ENCODE data around the gene FAM163B. TPM values are rescaled to one million over a fixed set of nuclear protein-coding genes. Genes with fewer than 3 reads are reported as not detected.

Gene FAM163B
- total and polyA plus RNA-seq, 2 of the 8 experiments (the other 6 are each of a cell fraction or from before 2014, with no cell fraction given), result 0.63 to 1.0 TPM

DNA sequence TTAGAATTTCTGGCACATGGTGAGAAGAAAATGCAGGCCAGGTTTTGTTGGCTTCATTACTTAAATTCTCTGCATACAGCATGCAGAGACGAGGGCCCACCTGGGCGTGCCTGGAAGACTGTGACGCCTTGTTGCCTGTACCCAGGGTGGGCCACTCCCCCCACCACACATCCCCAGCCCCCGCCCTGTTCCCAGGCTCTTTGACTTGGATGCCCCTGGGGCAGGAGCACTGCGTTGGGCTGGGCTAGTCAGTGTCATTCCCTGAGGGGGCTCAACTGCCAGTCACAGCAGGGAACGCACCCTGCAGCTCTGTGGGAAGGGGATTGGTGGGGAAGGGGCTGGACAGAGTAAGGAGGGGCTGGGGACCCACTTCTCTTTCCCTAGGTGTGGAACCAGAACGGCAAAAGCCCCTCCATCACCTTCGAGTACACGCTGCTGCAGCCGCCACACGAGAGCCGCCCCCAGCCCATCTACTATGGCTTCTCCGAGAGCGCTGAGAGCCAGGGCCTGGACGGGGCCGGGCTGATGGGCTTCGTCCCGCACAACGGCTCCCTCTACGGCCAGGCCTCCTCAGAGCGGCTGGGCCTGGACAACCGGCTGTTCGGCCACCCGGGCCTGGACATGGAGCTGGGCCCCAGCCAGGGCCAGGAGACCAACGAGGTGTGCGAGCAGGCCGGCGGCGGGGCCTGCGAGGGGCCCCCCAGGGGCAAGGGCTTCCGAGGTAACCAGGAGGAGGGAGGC lies 55.0 kb downstream of the FAM163B start:
- ChIA-PET POLR2A (ENCODE audit: partially characterized antibody) (no interaction called here), CTCF (ENCODE audit: partially characterized antibody) (interaction anchor here (0.6 to 4.6 kb wide), 16 partner anchors 10 to 119 kb away, joined by 3 to 26 read pairs (median 4); partner anchors contain the start of gene ADAMTSL2)
- H2BK5ac ChIP-seq (ENCODE audit: low read depth, low read length), result no peak overlapping the region
- H2BK12ac ChIP-seq (ENCODE audit: low read depth, low read length), result no peak overlapping the region
- H4K91ac ChIP-seq (replicated peaks; ENCODE audit: insufficient read length, low read length), result no peak overlapping the region
- H3K79me1 ChIP-seq (ENCODE audit: low read depth, low read length), result no peaks in the 10 kb centered on the region; the same call in 1 of the 2 replicates
- H3K14ac ChIP-seq (ENCODE audit: insufficient read length), result no peak overlapping the region
- no peak overlapping the region for H2AK5ac ChIP-seq (ENCODE audit: low read depth, low read length)
- H4K5ac ChIP-seq (ENCODE audit: insufficient read length, low read depth, low read length), result peak overlapping the region; percentile 48
- H3K23me2 ChIP-seq (ENCODE audit: low read depth, low read length), result no peaks in the 10 kb centered on the region
- H2BK15ac ChIP-seq (ENCODE audit: low read length), result 0 out of 2 replicates have a peak overlapping the region, but pooled peaks have one; percentile 29
- H2BK20ac ChIP-seq (ENCODE audit: low read length), result no peak overlapping the region
- FAIRE-seq (no peak), DNase-seq (ENCODE audit: low read depth in 1 of 2, low spot score in 2 of 2) (no peak)
- H3K9me3 ChIP-seq (ENCODE audit: insufficient read depth in 2 of 2, low read depth in 1 of 2, low read length in 1 of 2), result no peaks in the 10 kb centered on the region
- H4K20me1 ChIP-seq (replicated peaks in 1 of 2; ENCODE audit: control insufficient read depth in 1 of 2, insufficient read depth in 2 of 2, low read length in 2 of 2), result peaks cover 0 to 4% of the 10 kb centered on the region in 2 experiments
- H3K4me1 ChIP-seq (replicated peaks in 1 of 4; ENCODE audit: control insufficient read depth in 3 of 4, insufficient read depth in 4 of 4, low read length in 3 of 4), result peaks cover 6 to 12% (median 8%) of the 10 kb centered on the region in 4 experiments; a peak in 6 of 7 replicates
- H3K4ac ChIP-seq (replicated peaks; ENCODE audit: insufficient read length, low read depth, low read length), result no peak overlapping the region
- no peak overlapping the region for H3K18ac ChIP-seq (ENCODE audit: extremely low read depth, low read length)
- no peak overlapping the region for H3K23ac ChIP-seq (ENCODE audit: insufficient read length)
- no peak overlapping the region for H2BK120ac ChIP-seq (replicated peaks; ENCODE audit: low read depth, low read length)
- H3K4me2 ChIP-seq (ENCODE audit: insufficient read depth in 1 of 2, low read depth in 2 of 2, low read length in 2 of 2), result no peak overlapping the region
- no peaks in the 10 kb centered on the region for H3K27me3 ChIP-seq (replicated peaks in 1 of 4; ENCODE audit: control insufficient read depth in 3 of 4, extremely low read depth in 1 of 4, insufficient read depth in 3 of 4, low read length in 3 of 4)
- H3K4me3 ChIP-seq (ENCODE audit: extremely low read depth in 1 of 4, insufficient read depth in 2 of 4, low read depth in 3 of 4, low read length in 4 of 4), result no peak overlapping the region
- H4K8ac ChIP-seq (ENCODE audit: extremely low read depth, insufficient read depth, low read length), result peak overlapping the region; percentile 77; the same call in 1 of the 2 replicates
- no peaks in the 10 kb centered on the region for H3K36me3 ChIP-seq (ENCODE audit: control insufficient read depth in 2 of 4, insufficient read depth in 4 of 4, low read length in 3 of 4)
- WGBS, 2 experiments (ENCODE audit: extremely low coverage in 1 of 2, insufficient coverage in 1 of 2, insufficient read length in 1 of 2, insufficient replicate concordance in 2 of 2, low coverage in 1 of 2, low lambda C conversion rate in 2 of 2, missing lambda C conversion rate in 1 of 2), result 80% methylated on average over 29 of the region's 31 CpGs; no CpG with 5 or more reads in 1 of the 2 experiments
- H3K56ac ChIP-seq (replicated peaks; ENCODE audit: insufficient read length, low read depth, low read length), result no peak overlapping the region
- TF ChIP-seq SIRT6 (IDR thresholded peaks at IDR 0.05; ENCODE audit: low read length) (no peak), RAD21 (IDR thresholded peaks at IDR 0.05 in 1 of 2, conservative IDR thresholded peaks at IDR 0.05 in 1 of 2; ENCODE audit: low read depth in 2 of 2, low read length in 2 of 2) (peak in 1 of 2 experiments; percentile 27; a peak in 1 of 4 replicates), TBP (IDR thresholded peaks at IDR 0.05; ENCODE audit: low read depth, low read length) (0 out of 2 replicates have a peak, but pooled peaks have one; percentile 8)
- TF ChIP-seq, protein P1, sequence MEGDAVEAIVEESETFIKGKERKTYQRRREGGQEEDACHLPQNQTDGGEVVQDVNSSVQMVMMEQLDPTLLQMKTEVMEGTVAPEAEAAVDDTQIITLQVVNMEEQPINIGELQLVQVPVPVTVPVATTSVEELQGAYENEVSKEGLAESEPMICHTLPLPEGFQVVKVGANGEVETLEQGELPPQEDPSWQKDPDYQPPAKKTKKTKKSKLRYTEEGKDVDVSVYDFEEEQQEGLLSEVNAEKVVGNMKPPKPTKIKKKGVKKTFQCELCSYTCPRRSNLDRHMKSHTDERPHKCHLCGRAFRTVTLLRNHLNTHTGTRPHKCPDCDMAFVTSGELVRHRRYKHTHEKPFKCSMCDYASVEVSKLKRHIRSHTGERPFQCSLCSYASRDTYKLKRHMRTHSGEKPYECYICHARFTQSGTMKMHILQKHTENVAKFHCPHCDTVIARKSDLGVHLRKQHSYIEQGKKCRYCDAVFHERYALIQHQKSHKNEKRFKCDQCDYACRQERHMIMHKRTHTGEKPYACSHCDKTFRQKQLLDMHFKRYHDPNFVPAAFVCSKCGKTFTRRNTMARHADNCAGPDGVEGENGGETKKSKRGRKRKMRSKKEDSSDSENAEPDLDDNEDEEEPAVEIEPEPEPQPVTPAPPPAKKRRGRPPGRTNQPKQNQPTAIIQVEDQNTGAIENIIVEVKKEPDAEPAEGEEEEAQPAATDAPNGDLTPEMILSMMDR (IDR thresholded peaks at IDR 0.05; ENCODE audit: control extremely low read depth in 1 of 3, insufficient read depth in 1 of 3, low read depth in 1 of 3, low read length in 3 of 3), result peak in 2 of 3 experiments; percentile 12 to 27; a peak in 2 of 4 replicates
- H3K27ac ChIP-seq (ENCODE audit: low read depth, low read length), result no peak overlapping the region
- H3K79me2 ChIP-seq (ENCODE audit: control insufficient read depth in 1 of 2, insufficient read depth in 2 of 2, low read length in 2 of 2), result no peaks in the 10 kb centered on the region
- no peak overlapping the region for H3K9ac ChIP-seq (replicated peaks in 1 of 4; ENCODE audit: extremely low read depth in 1 of 4, low read depth in 3 of 4, low read length in 3 of 4)
- no peak overlapping the region for H2AFZ ChIP-seq (ENCODE audit: low read length)

Data from H1 (cell line).